ENCODE results near the gene GPATCH1.
A peak's percentile ranks its signal among the peaks of the same experiment; 100 is the strongest.

- peak in 1 of 2 donors; percentile 35 for TF ChIP-seq RAD21 (IDR thresholded peaks at IDR 0.05)
- TF ChIP-seq CTCF (IDR thresholded peaks at IDR 0.05; ENCODE audit: low read depth, low read length, missing input control): no peak
Measured at GRCh38 chr19:33052352-33052972, 28.5 kb upstream of the GPATCH1 start.
